Ovary (tissue), 9 donors: ENCODE data around the gene SIAH3. TPM values are rescaled to one million over a fixed set of nuclear protein-coding genes. Genes with fewer than 3 reads are reported as not detected.

ENCODE experiments used
- DNase-seq, 5 donors: peaks; one replicate each; pipeline ENCODE4 v3.0.0-alpha.2; 2019 to 2020
- H3K27ac ChIP-seq, 2 donors: fragments of 200-600 bp; one replicate each; pipeline versions ENCODE4 v1.5.1 to v1.8.0; 2019 to 2022
- H3K27me3 ChIP-seq: fragments of 200-600 bp; one replicate; pipeline ENCODE4 v1.8.0; 2022
- H3K36me3 ChIP-seq: fragments of 200-600 bp; sonication (generic); one replicate; pipeline ENCODE4 v1.5.1; 2019
- H3K4me1 ChIP-seq: one replicate; pipeline ENCODE4 v1.8.1; 2013; ENCODE audit warnings: mild to moderate bottlenecking, moderate library complexity; ENCODE audit not compliant: insufficient read depth
- H3K4me3 ChIP-seq: fragments of 200-600 bp; sonication (generic); one replicate; pipeline ENCODE4 v1.5.1; 2017
- H3K9me3 ChIP-seq, 2 donors: fragments of 200-600 bp in 1 of 2; sonication (generic) in 1 of 2; one replicate each; pipeline versions ENCODE4 v1.5.1 to v1.8.1; 2013 to 2019; ENCODE audit warnings: mild to moderate bottlenecking in 1 of 2, moderate library complexity in 1 of 2
- EP300 ChIP-seq: sonication (generic); formaldehyde crosslinking; IDR thresholded peaks from one replicate; pipeline ENCODE4 v1.6.1; 2017; ENCODE audit warnings: antibody characterized with exemption
- POLR2A ChIP-seq: fragments of 450-650 bp; IDR thresholded peaks from one replicate; pipeline ENCODE4 v1.6.1; 2017; ENCODE audit warnings: antibody characterized with exemption, mild to moderate bottlenecking, moderate library complexity
- WGBS, 3 donors: extraction: QIAGEN DNeasy Blood & Tissue Kit in 1 of 3; methylation state at CpG; one replicate each; pipeline versions ENCODE4 v1.1.5 to v1.1.7; 2013 to 2017; 5-methylcytosine and 5-hydroxymethylcytosine counted together
- intact Hi-C, 4 donors: fragments of 100-400 bp; cut with DNase I; formaldehyde crosslinking; loops; one replicate each; pipeline versions ENCODE4 v1.11.0 to v1.15.1; 2022 to 2023
- polyA plus RNA-seq, 2 donors: library from polyadenylated mRNA; stranded (reverse); fragments of 200-250 nt in 1 of 2; fragments of 350-450 nt in 1 of 2; fragmentation: Illumina TruSeq in 1 of 2; extraction: RNeasy Lipid Tissue Mini Kit (QIAGEN cat#74804) in 1 of 2; gene quantifications; one replicate each; pipeline ENCODE4 v1.2.3, GENCODE V29; 2013 to 2014
- total RNA-seq, 7 donors: library from RNA; depleted of rRNA in 2 of 7; stranded (reverse); fragments of >200 nt in 2 of 7; fragmentation: NEBNext Ultra II Directional in 3 of 7; extraction: Animal tissue kit (Norgen Biotek cat#: 25700) in 3 of 7; gene quantifications; one replicate each; pipeline versions ENCODE4 v1.1.0 to v1.2.4, GENCODE V29; 2016 to 2023
- TF ChIP-seq, protein P1 (sequence below), 3 donors: fragments of 450-650 bp in 2 of 3; fragments of 200-600 bp in 1 of 3; IDR thresholded peaks; one replicate each; pipeline versions ENCODE4 v1.5.1 to v1.8.0; 2016 to 2022; ENCODE audit warnings: antibody characterized with exemption in 3 of 3, mild to moderate bottlenecking in 1 of 3
- donor health status: DM: no; HTN: no; CAD: no; lungs with moderate emphysema.
- donor health status: DM: no; HTN: no; CAD: no.
- donor health status: Bipolar disorder and iron deficiency.
- donor health status: DM: yes; HTN: yes; CAD: no.
- donor health status: DM: no; HTN: no; CAD: no.
- donor health status: DM: yes; HTN: yes; CAD: no.

The SIAH3 gene
- total and polyA plus RNA-seq, 9 donors, result 0.01 to 2.3 (median 0.24) TPM; not detected in 2

DNA sequence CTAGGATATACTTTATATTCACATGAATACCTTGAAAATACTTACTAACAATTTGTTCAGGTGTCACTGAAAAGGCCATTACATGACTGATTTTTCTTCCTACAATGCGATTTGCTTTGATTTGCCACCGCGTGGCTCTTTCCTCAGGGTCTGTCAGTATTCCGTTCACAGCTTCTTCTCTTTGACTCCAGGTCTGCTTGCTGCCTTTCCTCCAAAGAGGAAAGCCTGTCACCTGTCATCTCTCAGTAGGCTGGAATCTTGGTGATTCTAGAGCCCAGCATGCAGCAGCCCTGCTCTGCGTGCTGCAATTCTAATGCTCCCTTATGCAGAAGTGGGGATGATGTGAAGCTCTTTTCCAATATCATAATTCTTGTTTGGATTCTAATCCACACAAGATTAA is 33.6 kb upstream of the SIAH3 start:
- intact Hi-C loops, result no loop called here
- no peaks in the 10 kb centered on the region for H3K27me3 ChIP-seq
- WGBS, 3 donors, result 91 to 97% (median 95%) methylated on average over 5 of the region's 5 CpGs
- DNase-seq, result no peak
- H3K27ac ChIP-seq, result no peak overlapping the region
- no peaks in the 10 kb centered on the region for H3K4me1 ChIP-seq
- no peaks in the 10 kb centered on the region for H3K36me3 ChIP-seq
- H3K9me3 ChIP-seq, result no peaks in the 10 kb centered on the region
- no peak overlapping the region for H3K4me3 ChIP-seq
- TF ChIP-seq, protein P1, sequence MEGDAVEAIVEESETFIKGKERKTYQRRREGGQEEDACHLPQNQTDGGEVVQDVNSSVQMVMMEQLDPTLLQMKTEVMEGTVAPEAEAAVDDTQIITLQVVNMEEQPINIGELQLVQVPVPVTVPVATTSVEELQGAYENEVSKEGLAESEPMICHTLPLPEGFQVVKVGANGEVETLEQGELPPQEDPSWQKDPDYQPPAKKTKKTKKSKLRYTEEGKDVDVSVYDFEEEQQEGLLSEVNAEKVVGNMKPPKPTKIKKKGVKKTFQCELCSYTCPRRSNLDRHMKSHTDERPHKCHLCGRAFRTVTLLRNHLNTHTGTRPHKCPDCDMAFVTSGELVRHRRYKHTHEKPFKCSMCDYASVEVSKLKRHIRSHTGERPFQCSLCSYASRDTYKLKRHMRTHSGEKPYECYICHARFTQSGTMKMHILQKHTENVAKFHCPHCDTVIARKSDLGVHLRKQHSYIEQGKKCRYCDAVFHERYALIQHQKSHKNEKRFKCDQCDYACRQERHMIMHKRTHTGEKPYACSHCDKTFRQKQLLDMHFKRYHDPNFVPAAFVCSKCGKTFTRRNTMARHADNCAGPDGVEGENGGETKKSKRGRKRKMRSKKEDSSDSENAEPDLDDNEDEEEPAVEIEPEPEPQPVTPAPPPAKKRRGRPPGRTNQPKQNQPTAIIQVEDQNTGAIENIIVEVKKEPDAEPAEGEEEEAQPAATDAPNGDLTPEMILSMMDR (IDR thresholded peaks at IDR 0.05), result no peak
- TF ChIP-seq EP300 (no peak), POLR2A (no peak)

DNA sequence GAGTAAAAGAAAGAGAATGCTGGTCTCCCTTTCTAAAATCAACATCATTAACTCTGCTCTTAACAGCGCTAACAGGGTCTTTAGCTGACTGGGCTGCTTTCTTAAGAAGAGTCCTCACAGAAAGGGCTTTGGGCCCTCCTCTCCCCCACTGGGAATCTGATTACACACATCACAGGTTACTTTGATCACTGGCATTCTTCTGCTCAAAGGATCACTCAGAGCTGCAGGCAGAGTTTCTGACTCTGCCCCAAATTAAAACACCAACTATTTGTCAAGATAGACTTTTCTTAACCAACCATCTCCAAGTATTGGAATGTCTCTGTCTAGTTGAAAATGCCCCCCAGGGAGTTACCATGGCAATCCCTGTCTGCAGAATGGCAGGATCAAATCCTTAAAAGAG is 31.1 kb upstream of the SIAH3 start:
- WGBS, 3 donors, result 89 to 94% (median 93%) methylated on average over 1 of the region's 1 CpG

DNA sequence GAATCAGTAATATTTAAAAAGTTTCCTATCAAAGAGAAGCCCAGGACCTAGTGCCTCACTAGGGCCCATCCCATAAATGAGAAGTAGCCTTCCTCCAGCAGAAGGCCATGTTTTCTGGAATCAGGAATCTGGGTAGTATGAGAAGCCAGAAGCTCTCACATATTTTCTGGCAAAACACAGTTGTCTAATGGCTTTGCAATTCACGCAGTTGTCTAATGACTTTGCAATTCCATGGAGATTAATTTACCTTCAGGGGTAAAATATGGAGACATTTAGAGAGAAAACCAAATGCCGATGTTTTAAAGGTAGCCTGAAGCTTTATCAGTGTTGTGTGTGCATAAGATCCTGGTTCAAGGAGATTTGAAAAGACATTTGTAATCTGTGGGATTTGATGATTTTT is 29.8 kb upstream of the SIAH3 start:
- intact Hi-C loops, result no loop called here
- 82 to 87% (median 85%) methylated on average over 2 of the region's 2 CpGs for WGBS, 3 donors

More for the DNA sequence above, 31.1 kb upstream of the SIAH3 start:
- TF ChIP-seq, protein P1 (IDR thresholded peaks at IDR 0.05), result no peak
- TF ChIP-seq EP300 (no peak), POLR2A (no peak)
- H3K27me3 ChIP-seq, result no peaks in the 10 kb centered on the region
- H3K27ac ChIP-seq, result no peak overlapping the region
- H3K36me3 ChIP-seq, result no peaks in the 10 kb centered on the region
- DNase-seq, result no peak
- H3K4me3 ChIP-seq, result no peak overlapping the region
- intact Hi-C loops, result no loop called here
- no peaks in the 10 kb centered on the region for H3K4me1 ChIP-seq
- H3K9me3 ChIP-seq, result no peaks in the 10 kb centered on the region

DNA sequence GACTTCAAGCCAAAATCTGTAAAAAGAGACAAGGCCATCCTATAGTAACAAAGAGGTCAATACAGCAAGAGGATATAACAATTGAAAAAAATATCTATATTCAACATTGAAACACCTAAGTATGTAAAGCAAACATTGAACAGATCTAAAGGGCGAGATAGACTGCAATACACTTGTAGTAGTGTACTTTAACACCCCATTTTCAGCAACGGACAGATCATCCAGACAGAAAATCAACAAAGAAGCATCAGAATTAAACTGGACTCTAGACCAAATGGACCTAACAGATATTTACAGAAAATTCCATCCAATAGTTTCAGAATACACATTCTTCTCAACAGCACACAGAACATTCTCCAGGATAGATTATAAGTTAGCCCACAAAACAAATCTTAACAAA is 28.7 kb upstream of the SIAH3 start:
- DNase-seq, result no peak
- Histone ChIP-seq H3K9me3 (no peaks in the 10 kb centered on the region), H3K4me1 (no peaks in the 10 kb centered on the region), H3K27ac (no peak overlapping the region), H3K36me3 (no peaks in the 10 kb centered on the region), H3K4me3 (no peak overlapping the region), H3K27me3 (no peaks in the 10 kb centered on the region)
- 73 to 88% (median 77%) methylated on average over 2 of the region's 2 CpGs for WGBS, 3 donors
- TF ChIP-seq, protein P1 (IDR thresholded peaks at IDR 0.05), result no peak
- TF ChIP-seq POLR2A, result no peak
- no peak for TF ChIP-seq EP300
- intact Hi-C loops, result no loop called here

More for the DNA sequence above, 29.8 kb upstream of the SIAH3 start:
- TF ChIP-seq POLR2A, result no peak
- TF ChIP-seq, protein P1 (IDR thresholded peaks at IDR 0.05), result no peak
- no peak for TF ChIP-seq EP300
- no peaks in the 10 kb centered on the region for H3K9me3 ChIP-seq
- no peaks in the 10 kb centered on the region for H3K36me3 ChIP-seq
- no peak overlapping the region for H3K27ac ChIP-seq
- no peaks in the 10 kb centered on the region for H3K27me3 ChIP-seq
- no peak overlapping the region for H3K4me3 ChIP-seq
- no peak for DNase-seq
- no peaks in the 10 kb centered on the region for H3K4me1 ChIP-seq

DNA sequence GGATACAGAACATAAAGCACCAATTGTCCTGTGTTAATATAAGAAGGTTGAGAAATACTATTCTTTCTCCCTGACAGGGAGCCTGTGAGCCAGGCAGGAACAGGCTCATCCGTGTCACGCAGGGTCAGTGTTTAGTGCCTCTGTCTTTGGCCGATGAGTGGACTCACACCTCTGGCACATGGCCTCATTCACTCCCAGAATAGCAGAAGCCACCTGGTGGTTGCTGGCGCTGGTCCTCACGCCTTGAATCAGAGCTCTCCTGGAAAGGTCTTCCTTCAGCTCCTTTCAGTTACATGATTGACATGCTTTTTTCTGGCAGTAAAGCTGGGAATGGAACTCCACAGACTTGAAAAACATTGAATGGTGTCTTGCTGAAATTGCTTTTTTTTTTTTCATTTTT is 28.1 kb upstream of the SIAH3 start:
- no peak overlapping the region for H3K27ac ChIP-seq
- TF ChIP-seq, protein P1 (IDR thresholded peaks at IDR 0.05), result no peak
- TF ChIP-seq POLR2A (no peak), EP300 (no peak)
- H3K27me3 ChIP-seq, result no peaks in the 10 kb centered on the region
- no peak overlapping the region for H3K4me3 ChIP-seq
- DNase-seq, result no peak
- no peaks in the 10 kb centered on the region for H3K36me3 ChIP-seq
- intact Hi-C loops, result no loop called here
- WGBS, 3 donors, result 14 to 22% (median 15%) methylated on average over 5 of the region's 5 CpGs
- H3K4me1 ChIP-seq, result no peaks in the 10 kb centered on the region
- no peaks in the 10 kb centered on the region for H3K9me3 ChIP-seq
